H1 (cell line): ENCODE data around the gene MAPT. TPM values are rescaled to one million over a fixed set of nuclear protein-coding genes. Genes with fewer than 3 reads are reported as not detected.

ENCODE experiments used
- GABPA ChIP-seq: IDR thresholded peaks from 2 replicates; pipeline ENCODE4 v1.6.1; 2011; ENCODE audit warnings: mild to moderate bottlenecking, low read length, moderate library complexity, borderline replicate concordance; ENCODE audit not compliant: insufficient read depth
- RNF2 ChIP-seq: fragments of 200-900, 300-1000 bp; sonication (generic); IDR thresholded peaks from 2 replicates; pipeline ENCODE4 v1.7.1; 2016; ENCODE audit warnings: borderline replicate concordance, low read depth, mild to moderate bottlenecking, antibody characterized with exemption, low read length; ENCODE audit not compliant: poor library complexity, severe bottlenecking; ENCODE audit errors: missing control alignments
- polyA plus RNA-seq, 7 experiments: library from polyadenylated mRNA; depleted of rRNA in 3 of 7; stranded (reverse) in 5 of 7; unstranded in 2 of 7; fragments of >200 nt in 5 of 7; fragments of 200-250 nt in 2 of 7; gene quantifications; 1 replicate in 5 of 7; 2 replicates in 1 of 7; 4 replicates in 1 of 7; pipeline versions ENCODE4 v1.2.1 to v1.2.3, GENCODE V29; 2011 to 2013; ENCODE audit warnings: missing spikeins in 2 of 7, mixed read lengths in 2 of 7
- total RNA-seq: library from RNA; stranded (reverse); fragmentation: NEBNext Ultra II Directional; extraction: Animal tissue kit (Norgen Biotek cat#: 25700); gene quantifications from 2 replicates; pipeline ENCODE4 v1.2.1, GENCODE V29; 2021

MAPT gene
- total and polyA plus RNA-seq, 2 of the 8 experiments (the other 6 are each of a cell fraction or from before 2014, with no cell fraction given), result 0.54 to 1.7 TPM

GRCh38 chr17:45849536-45849990, 44.8 kb upstream of the MAPT start (continued):
- no peak for TF ChIP-seq GABPA
- no peak for TF ChIP-seq RNF2
